H9 (cell line): ENCODE measurements around the gene ADAMTS2. TPM values are rescaled to one million over a fixed set of nuclear protein-coding genes. Genes with fewer than 3 reads are reported as not detected.

Source experiments
- DNase-seq: peaks from one replicate; pipeline ENCODE4 v3.0.0-alpha.2; 2017
- H2AFZ ChIP-seq: one replicate; pipeline ENCODE4 v1.6.1; 2013; ENCODE audit warnings: mild to moderate bottlenecking, low read length, control low read depth, moderate library complexity
- H2AK5ac ChIP-seq: 2 replicates; pipeline ENCODE4 v1.6.1; 2013; ENCODE audit warnings: low read length, control low read depth, mixed read lengths; ENCODE audit not compliant: insufficient read length
- H2BK120ac ChIP-seq: one replicate; pipeline ENCODE4 v1.6.1; 2013; ENCODE audit warnings: low read depth, mild to moderate bottlenecking, low read length, control low read depth, inconsistent platforms; ENCODE audit not compliant: poor library complexity, severe bottlenecking
- H2BK12ac ChIP-seq: 2 replicates; pipeline ENCODE4 v1.6.1; 2013; ENCODE audit warnings: low read length, control low read depth, mixed read lengths, low read depth; ENCODE audit not compliant: insufficient read length
- H2BK15ac ChIP-seq: 2 replicates; pipeline ENCODE4 v1.6.1; 2013; ENCODE audit warnings: low read depth, low read length, control low read depth
- H2BK20ac ChIP-seq: one replicate; pipeline ENCODE4 v1.6.1; 2013; ENCODE audit warnings: low read depth, mild to moderate bottlenecking, low read length, control low read depth, inconsistent platforms; ENCODE audit not compliant: poor library complexity, severe bottlenecking
- H2BK5ac ChIP-seq: 2 replicates; pipeline ENCODE4 v1.6.1; 2013; ENCODE audit warnings: low read length, control low read depth, mixed read lengths; ENCODE audit not compliant: insufficient read length
- H3K14ac ChIP-seq: 2 replicates; pipeline ENCODE4 v1.6.1; 2013; ENCODE audit warnings: low read length, control low read depth; ENCODE audit not compliant: insufficient read depth
- H3K18ac ChIP-seq: 2 replicates; pipeline ENCODE4 v1.6.1; 2013; ENCODE audit warnings: low read depth, mild to moderate bottlenecking, mixed read lengths, low read length, control low read depth; ENCODE audit not compliant: insufficient read length
- H3K23ac ChIP-seq: 2 replicates; pipeline ENCODE4 v1.6.1; 2013; ENCODE audit warnings: low read length, control low read depth, mixed read lengths, low read depth; ENCODE audit not compliant: insufficient read length
- H3K23me2 ChIP-seq: 2 replicates; pipeline ENCODE4 v1.6.1; 2013; ENCODE audit warnings: low read depth, mild to moderate bottlenecking, mixed read lengths, low read length, control low read depth; ENCODE audit not compliant: insufficient read length, poor library complexity, severe bottlenecking
- H3K27ac ChIP-seq: 2 replicates; pipeline ENCODE4 v1.5.1; 2013; ENCODE audit warnings: low read length, control low read depth, mixed read lengths, low read depth; ENCODE audit not compliant: insufficient read length
- H3K27me3 ChIP-seq: 2 replicates; pipeline ENCODE4 v1.6.1; 2013; ENCODE audit warnings: low read length, control low read depth, inconsistent platforms; ENCODE audit not compliant: insufficient read depth
- H3K4ac ChIP-seq: 2 replicates; pipeline ENCODE4 v1.6.1; 2013; ENCODE audit warnings: low read depth, mild to moderate bottlenecking, control low read depth, inconsistent platforms, low read length, moderate library complexity
- H3K4me1 ChIP-seq: 2 replicates; pipeline ENCODE4 v1.6.1; 2013; ENCODE audit warnings: low read length, control low read depth, inconsistent platforms; ENCODE audit not compliant: insufficient read depth
- H3K4me2 ChIP-seq: 2 replicates; pipeline ENCODE4 v1.6.1; 2013; ENCODE audit warnings: low read length, control low read depth, mixed read lengths; ENCODE audit not compliant: insufficient read length, insufficient read depth
- H3K56ac ChIP-seq: 2 replicates; pipeline ENCODE4 v1.6.1; 2013; ENCODE audit warnings: low read depth, mild to moderate bottlenecking, mixed read lengths, low read length, control low read depth; ENCODE audit not compliant: insufficient read length
- H3K79me1 ChIP-seq: 2 replicates; pipeline ENCODE4 v1.6.1; 2013; ENCODE audit warnings: low read depth, mild to moderate bottlenecking, moderate library complexity, low read length, control low read depth, inconsistent platforms; ENCODE audit not compliant: insufficient read depth, poor library complexity, severe bottlenecking
- H3K79me2 ChIP-seq: 2 replicates; pipeline ENCODE4 v1.6.1; 2013; ENCODE audit warnings: low read length, control low read depth, inconsistent platforms; ENCODE audit not compliant: insufficient read depth
- H3K9ac ChIP-seq: 2 replicates; pipeline ENCODE4 v1.6.1; 2013; ENCODE audit warnings: low read length, control low read depth, mixed read lengths; ENCODE audit not compliant: insufficient read length; ENCODE audit errors: extremely low read depth
- H3K9me3 ChIP-seq: one replicate; pipeline ENCODE4 v1.6.1; 2013; ENCODE audit warnings: low read depth, low read length, inconsistent platforms; ENCODE audit not compliant: control insufficient read depth
- H3T11ph ChIP-seq: one replicate; pipeline ENCODE4 v1.6.1; 2013; ENCODE audit warnings: mild to moderate bottlenecking, low read length, control low read depth, inconsistent platforms
- H4K20me1 ChIP-seq: one replicate; pipeline ENCODE4 v1.6.1; 2013; ENCODE audit not compliant: control insufficient read depth, insufficient read length, insufficient read depth
- H4K5ac ChIP-seq: 2 replicates; pipeline ENCODE4 v1.6.1; 2013; ENCODE audit warnings: low read depth, mild to moderate bottlenecking, mixed read lengths, low read length, control low read depth; ENCODE audit not compliant: insufficient read length
- H4K8ac ChIP-seq: replicated peaks from 2 replicates; pipeline ENCODE4 v1.6.1; 2013; ENCODE audit warnings: low read length, control low read depth, mixed read lengths, low read depth; ENCODE audit not compliant: insufficient read length
- H4K91ac ChIP-seq: 2 replicates; pipeline ENCODE4 v1.6.1; 2013; ENCODE audit warnings: low read depth, mild to moderate bottlenecking, moderate library complexity, mixed read lengths, low read length, control low read depth; ENCODE audit not compliant: insufficient read length
- H3K27ac Mint-ChIP-seq, 3 experiments: 2 replicates in 2 of 3; 3 replicates in 1 of 3; pipeline ENCODE4 v1.8.0; 2020 to 2021; ENCODE audit warnings: mixed read lengths in 3 of 3, mild to moderate bottlenecking in 1 of 3, moderate library complexity in 1 of 3
- H3K27me3 Mint-ChIP-seq: 2 replicates; pipeline ENCODE4 v1.8.0; 2021; ENCODE audit warnings: low read depth, mild to moderate bottlenecking, moderate library complexity, mixed read lengths
- H3K36me3 Mint-ChIP-seq, 3 experiments: 2 replicates in 2 of 3; 3 replicates in 1 of 3; pipeline ENCODE4 v1.8.0; 2020 to 2021; ENCODE audit warnings: low read depth in 3 of 3, mixed read lengths in 3 of 3; ENCODE audit not compliant: insufficient read depth in 1 of 3
- H3K4me1 Mint-ChIP-seq, 2 experiments: 2 replicates each; pipeline ENCODE4 v1.8.0; 2020; ENCODE audit warnings: mixed read lengths in 2 of 2
- H3K4me3 Mint-ChIP-seq, 2 experiments: 2 replicates in 1 of 2; 3 replicates in 1 of 2; pipeline ENCODE4 v1.8.0; 2020 to 2021; ENCODE audit warnings: mild to moderate bottlenecking in 2 of 2, mixed read lengths in 2 of 2, moderate library complexity in 1 of 2
- H3K9me3 Mint-ChIP-seq, 2 experiments: 2 replicates in 1 of 2; 3 replicates in 1 of 2; pipeline ENCODE4 v1.8.0; 2020; ENCODE audit warnings: mild to moderate bottlenecking in 2 of 2, mixed read lengths in 2 of 2, moderate library complexity in 1 of 2
- WGBS: extraction: QIAGEN DNeasy Blood & Tissue Kit; methylation state at CpG from one replicate; pipeline ENCODE4 v1.1.7; 2013; ENCODE audit warnings: missing lambda C conversion rate, low lambda C conversion rate, mixed read lengths; ENCODE audit not compliant: insufficient read length; ENCODE audit errors: extremely low coverage; 5-methylcytosine and 5-hydroxymethylcytosine counted together
- total RNA-seq: library from RNA; stranded (reverse); gene quantifications from 2 replicates; pipeline ENCODE4 v1.2.1, GENCODE V29; 2021
- TF ChIP-seq, protein P1 (sequence below): fragments of 200-600 bp; sonication (generic); conservative IDR thresholded peaks from 3 replicates; pipeline ENCODE4 v1.8.0; 2021; ENCODE audit warnings: antibody characterized with exemption, mild to moderate bottlenecking

The ADAMTS2 gene
- total RNA-seq, 1 experiment from 2014 or later, result 5.4 TPM

DNA sequence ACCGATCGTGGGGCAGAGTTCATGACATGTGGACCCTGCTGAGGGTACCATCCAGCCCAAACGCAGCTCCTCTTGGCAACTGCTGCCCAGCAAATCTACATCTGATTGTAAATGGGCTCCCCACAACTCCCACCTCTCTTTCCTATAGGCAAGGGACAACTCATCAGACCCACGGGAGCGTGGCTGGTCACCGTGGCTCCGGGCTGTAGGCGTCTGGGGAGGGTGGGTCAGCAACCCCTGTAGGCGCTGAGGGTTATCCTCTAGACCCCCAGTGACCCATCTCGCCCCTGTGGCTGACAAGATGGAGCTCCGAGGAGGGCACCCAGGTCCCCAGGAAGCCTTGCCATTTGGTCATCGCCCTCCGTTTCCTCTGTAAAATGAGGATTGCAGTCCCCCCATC is 162.7 kb downstream of the ADAMTS2 start:
- no peak overlapping the region for H2BK120ac ChIP-seq
- no peak overlapping the region for H3K18ac ChIP-seq
- H4K5ac ChIP-seq, result no peak overlapping the region
- H3K27me3 Mint-ChIP-seq, result no peaks in the 10 kb centered on the region
- no peak overlapping the region for H3K14ac ChIP-seq
- no peaks in the 10 kb centered on the region for H3K79me1 ChIP-seq
- H3K9ac ChIP-seq, result no peak overlapping the region
- no peak overlapping the region for H2BK12ac ChIP-seq
- TF ChIP-seq, protein P1, sequence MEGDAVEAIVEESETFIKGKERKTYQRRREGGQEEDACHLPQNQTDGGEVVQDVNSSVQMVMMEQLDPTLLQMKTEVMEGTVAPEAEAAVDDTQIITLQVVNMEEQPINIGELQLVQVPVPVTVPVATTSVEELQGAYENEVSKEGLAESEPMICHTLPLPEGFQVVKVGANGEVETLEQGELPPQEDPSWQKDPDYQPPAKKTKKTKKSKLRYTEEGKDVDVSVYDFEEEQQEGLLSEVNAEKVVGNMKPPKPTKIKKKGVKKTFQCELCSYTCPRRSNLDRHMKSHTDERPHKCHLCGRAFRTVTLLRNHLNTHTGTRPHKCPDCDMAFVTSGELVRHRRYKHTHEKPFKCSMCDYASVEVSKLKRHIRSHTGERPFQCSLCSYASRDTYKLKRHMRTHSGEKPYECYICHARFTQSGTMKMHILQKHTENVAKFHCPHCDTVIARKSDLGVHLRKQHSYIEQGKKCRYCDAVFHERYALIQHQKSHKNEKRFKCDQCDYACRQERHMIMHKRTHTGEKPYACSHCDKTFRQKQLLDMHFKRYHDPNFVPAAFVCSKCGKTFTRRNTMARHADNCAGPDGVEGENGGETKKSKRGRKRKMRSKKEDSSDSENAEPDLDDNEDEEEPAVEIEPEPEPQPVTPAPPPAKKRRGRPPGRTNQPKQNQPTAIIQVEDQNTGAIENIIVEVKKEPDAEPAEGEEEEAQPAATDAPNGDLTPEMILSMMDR, result no peak
- H3K27ac ChIP-seq, result no peak overlapping the region
- DNase-seq, result no peak
- H3K56ac ChIP-seq, result no peak overlapping the region
- no peak overlapping the region for H3K4me2 ChIP-seq
- no peaks in the 10 kb centered on the region for H3K9me3 ChIP-seq
- H3K27ac Mint-ChIP-seq, result no peak overlapping the region
- H2AK5ac ChIP-seq, result no peak overlapping the region
- peaks cover 35 to 39% of the 10 kb centered on the region in 2 experiments for H3K4me1 Mint-ChIP-seq
- H2BK5ac ChIP-seq, result no peak overlapping the region
- no peak overlapping the region for H3K23ac ChIP-seq
- no peak overlapping the region for H2BK15ac ChIP-seq
- no peak overlapping the region for H2BK20ac ChIP-seq
- H3K9me3 Mint-ChIP-seq, result peaks cover 0 to 2% of the 10 kb centered on the region in 2 experiments; a peak in 1 of 5 replicates
- H3K4me1 ChIP-seq, result no peaks in the 10 kb centered on the region; the same call in 1 of the 2 replicates
- no peaks in the 10 kb centered on the region for H3K79me2 ChIP-seq
- no peak overlapping the region for H2AFZ ChIP-seq
- no peaks in the 10 kb centered on the region for H4K20me1 ChIP-seq
- no peak overlapping the region for H3K4me3 Mint-ChIP-seq
- no peak overlapping the region for H4K8ac ChIP-seq
- no peaks in the 10 kb centered on the region for H3K27me3 ChIP-seq
- H3K4ac ChIP-seq, result no peak overlapping the region
- no peak overlapping the region for H3T11ph ChIP-seq
- no CpG with 5 or more reads among the region's 13 CpGs for WGBS
- no peaks in the 10 kb centered on the region for H3K23me2 ChIP-seq
- H4K91ac ChIP-seq, result no peak overlapping the region
- H3K36me3 Mint-ChIP-seq, result peaks cover 0 to 8% (median 0%) of the 10 kb centered on the region in 3 experiments; a peak in 4 of 7 replicates
